HG03575 (cell line): Measurements from ENCODE around the gene RNF166.

ENCODE experiments used
- ATAC-seq: cut with Tn5 transposase; IDR thresholded peaks from one replicate; pipeline ENCODE4 v1.9.1; 2021; ENCODE audit not compliant: unreplicated experiment, insufficient number of reproducible peaks, low FRiP score; ENCODE audit errors: extremely low read depth

RNF166 gene, protein sequence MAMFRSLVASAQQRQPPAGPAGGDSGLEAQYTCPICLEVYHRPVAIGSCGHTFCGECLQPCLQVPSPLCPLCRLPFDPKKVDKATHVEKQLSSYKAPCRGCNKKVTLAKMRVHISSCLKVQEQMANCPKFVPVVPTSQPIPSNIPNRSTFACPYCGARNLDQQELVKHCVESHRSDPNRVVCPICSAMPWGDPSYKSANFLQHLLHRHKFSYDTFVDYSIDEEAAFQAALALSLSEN

GRCh38 chr16:88706229-88706964 lies at the start of gene RNF166, which contains the start of gene CTU2:
Gene RNF166 (minus strand): TSS chr16:88706408. CDS start chr16:88706325, 83 bp downstream.
Gene CTU2 (plus strand): TSS chr16:88706503. CDS start chr16:88706531, 28 bp downstream.
- ATAC-seq: no peak

GRCh38 chr16:88754912-88755744 lies 48.9 kb upstream of the RNF166 start:
- ATAC-seq: no peak

DNA sequence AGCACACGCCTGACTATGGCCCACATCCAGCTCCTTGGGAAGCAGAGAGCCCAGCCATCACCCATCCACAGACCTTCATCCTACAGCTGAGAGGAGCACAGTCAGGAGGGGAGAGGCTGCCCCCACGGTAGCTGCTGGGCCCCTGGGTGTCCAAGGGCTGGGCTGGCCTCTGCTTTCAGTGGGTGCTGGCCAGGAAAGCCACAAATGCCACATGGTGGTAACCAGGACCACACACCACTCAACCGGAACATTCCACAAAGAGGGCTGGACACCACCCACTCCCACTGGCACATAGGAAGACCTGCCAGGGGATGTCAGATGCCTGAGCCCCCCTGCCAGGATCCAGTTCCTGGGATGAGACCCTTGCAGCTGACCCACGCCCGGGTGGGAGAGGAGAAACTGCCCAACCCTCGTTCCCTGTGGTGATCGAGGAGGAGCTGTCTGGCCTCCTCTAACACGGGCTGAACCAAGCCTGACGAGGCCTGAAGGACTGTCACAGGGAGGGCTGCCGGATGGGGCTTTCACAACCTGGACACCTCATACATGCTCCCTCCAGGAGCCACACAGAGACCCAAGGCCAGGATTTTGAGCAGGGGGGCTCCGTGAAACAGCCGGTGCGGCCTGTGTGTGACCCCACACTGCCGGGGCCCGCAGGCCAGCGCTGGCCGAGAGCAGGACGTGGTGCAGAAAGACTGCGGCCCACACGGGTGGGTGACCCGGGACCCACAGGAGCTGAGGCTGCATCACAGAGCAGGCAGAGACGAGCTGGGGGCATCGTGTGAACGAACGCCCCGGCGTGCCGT lies 48.1 kb upstream of the RNF166 start:
- ATAC-seq: no peak

GRCh38 chr16:88753602-88754001 lies 47.4 kb upstream of the RNF166 start:
- ATAC-seq: no peak

- ATAC-seq: no peak
These were observed 47.0 kb upstream of the RNF166 start for GRCh38 chr16:88753191-88753590.

DNA sequence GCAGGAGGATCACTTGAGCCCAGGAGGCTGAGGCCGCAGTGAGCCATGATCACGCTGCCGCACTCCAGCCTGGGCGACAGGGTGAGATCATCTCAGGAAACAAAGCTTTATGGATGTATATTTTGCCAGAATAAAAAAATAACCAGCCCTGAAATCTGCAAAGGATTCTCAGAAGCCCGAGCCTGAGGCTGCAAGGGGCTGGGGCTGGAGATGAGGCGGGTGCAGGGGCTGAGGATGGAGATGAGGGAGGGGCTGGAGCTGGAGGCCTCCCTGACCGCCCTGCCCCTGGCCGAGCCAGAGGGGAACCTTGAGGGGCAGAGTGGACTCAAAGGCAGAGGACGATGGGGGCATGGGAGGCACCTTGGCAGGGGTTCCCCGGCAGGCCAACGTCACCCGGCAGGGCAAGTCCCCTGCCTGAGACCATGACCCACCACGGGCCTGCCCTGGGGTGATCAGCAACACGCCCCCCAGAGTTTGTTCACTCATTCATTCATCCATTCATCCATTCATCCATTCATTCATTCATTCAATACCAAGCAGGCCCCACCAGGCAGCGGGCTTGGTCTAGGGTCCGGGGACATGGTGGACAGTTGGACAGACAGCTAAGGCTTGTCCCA lies 46.3 kb upstream of the RNF166 start:
- no peak for ATAC-seq

DNA sequence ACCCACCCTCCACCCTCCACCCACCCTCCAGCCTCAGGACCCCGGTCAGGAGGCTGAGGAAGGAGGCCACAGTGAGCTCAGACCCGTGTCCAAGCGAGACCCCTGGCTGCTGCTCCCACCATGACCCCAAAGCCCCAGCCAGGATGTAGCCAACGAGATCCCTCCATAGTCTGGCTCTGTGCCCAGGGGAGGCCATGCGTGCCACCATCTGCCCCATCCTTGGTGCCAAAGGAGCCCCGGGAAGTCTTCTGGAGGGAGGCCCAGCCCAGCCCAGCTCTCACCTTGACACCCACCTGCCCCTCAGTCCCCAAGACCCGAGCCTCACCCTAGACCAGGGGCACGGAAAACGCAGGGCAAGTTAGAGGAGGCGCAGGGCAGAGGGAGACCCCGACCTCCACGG lies 44.6 kb upstream of the RNF166 start:
- ATAC-seq: no peak

- no peak for ATAC-seq
These were observed 43.1 kb upstream of the RNF166 start for GRCh38 chr16:88749358-88749757.

GRCh38 chr16:88748364-88748763 lies 42.2 kb upstream of the RNF166 start:
- ATAC-seq: no peak

- no peak for ATAC-seq
These were observed 41.5 kb upstream of the RNF166 start for GRCh38 chr16:88747588-88748301.

- ATAC-seq: no peak
These were observed 40.3 kb upstream of the RNF166 start for GRCh38 chr16:88746506-88746905.

DNA sequence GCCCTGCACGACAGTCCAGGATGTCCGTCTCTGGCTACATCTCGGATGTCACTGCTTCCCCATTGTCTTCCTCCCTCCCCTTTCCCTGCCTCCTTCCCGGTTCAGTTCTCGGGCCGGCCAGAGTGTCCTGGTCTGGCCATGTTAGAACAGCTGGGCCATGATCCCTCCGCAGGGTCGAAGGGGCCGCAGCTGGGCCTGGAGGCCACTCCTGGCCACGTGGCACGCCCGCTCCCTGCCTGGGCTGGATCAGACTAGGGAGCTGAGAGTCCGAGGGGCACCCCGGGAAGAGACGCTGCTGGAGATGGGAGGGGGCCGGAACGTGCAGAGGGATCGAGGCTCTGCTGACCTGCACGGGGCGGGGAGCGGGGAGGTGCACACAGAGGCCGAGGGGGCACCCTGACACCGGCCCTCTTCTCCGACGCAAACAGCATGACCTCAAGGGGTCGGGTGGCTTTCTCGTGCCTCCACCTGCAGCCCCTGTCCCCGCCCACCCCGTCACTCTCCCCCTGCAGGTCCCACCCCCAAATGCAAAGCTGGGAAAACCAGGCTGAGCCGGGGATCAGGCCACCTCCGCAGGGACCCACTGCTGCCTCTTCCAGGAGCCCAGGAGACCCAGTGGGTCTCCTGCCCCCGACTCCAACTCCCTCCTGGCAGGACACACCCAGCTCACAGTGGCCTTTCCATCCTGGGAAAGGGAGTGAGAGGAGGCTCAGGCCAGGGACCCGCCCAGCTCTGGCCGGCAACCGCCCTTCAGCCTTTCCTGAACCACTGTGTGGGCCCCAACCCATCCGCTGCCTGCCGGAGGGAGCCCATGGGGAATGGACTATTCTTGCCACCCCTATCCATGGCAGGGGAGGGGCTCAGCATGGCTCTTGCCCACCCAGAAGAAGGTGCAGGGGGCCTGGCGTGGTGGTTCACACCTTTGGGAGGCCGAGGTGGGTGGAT lies 38.6 kb upstream of the RNF166 start:
- ATAC-seq: no peak

GRCh38 chr16:88743693-88744576 lies 37.7 kb upstream of the RNF166 start:
- no peak for ATAC-seq

DNA sequence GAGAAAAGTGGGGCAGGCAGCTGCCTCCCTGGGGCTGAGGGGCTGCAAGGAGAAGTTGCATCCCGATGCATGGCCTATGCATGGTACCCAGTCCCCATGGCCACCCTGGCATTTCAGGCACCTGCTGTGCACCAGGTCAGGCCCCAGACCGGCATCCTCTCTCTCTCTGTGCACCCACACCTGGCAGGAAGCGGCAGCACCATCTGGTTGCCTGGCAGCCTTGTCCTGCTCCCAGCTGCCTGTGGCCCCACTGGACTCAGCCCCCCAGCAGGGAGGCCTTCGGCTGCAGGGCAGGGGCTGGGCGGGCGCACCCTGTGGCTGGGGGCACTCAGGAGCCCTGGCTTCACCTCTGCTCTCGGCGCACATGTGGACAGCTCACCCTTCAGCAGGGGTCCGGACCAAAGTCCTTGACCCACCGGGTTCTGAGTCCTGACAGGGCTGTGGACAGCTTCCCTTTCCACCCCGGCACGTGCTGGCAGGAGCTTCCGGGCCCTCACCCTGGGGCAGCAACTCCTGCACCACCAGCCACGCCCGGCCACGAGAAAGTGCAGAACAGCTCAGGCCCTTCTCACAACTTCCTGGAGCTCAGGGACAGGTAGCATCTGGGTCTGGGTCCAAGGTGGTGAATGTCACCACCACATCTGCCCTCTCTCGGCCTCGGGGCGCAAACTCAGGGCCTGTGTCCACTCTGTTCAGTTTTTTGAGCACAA lies 36.8 kb upstream of the RNF166 start:
- no peak for ATAC-seq

- no peak for ATAC-seq
These were observed 35.2 kb upstream of the RNF166 start for GRCh38 chr16:88741368-88741767.

DNA sequence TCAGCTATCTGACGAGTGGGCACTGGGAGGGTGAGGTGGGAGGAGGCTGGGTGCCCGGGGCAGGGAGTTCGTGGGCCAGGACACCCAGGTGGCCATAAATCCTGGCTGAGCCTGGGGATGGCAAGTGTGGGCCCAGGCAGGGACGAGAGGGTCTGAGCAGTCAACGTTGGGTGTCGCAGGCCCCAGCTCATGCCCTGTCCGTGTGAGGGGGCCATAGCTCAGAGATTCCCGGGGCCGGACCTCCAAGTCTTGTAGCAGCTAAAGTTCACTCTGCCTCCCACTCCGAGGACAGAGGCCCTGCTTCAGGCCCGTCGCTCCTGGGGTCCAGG lies 34.5 kb upstream of the RNF166 start:
- no peak for ATAC-seq
